Measurements from ENCODE around the gene SLC12A1.

- no peak for TF ChIP-seq CTCF (IDR thresholded peaks at IDR 0.05; ENCODE audit: low read length)
- TF ChIP-seq EZH2 (optimal IDR thresholded peaks at IDR 0.05; ENCODE audit: low read depth, low read length), result no peak
These were observed 47.1 kb downstream of the SLC12A1 start for GRCh38 chr15:48253172-48253571.

Data from MM.1S (cell line).